Measurements from ENCODE around the gene PPP1R14D.

Gene PPP1R14D

DNA sequence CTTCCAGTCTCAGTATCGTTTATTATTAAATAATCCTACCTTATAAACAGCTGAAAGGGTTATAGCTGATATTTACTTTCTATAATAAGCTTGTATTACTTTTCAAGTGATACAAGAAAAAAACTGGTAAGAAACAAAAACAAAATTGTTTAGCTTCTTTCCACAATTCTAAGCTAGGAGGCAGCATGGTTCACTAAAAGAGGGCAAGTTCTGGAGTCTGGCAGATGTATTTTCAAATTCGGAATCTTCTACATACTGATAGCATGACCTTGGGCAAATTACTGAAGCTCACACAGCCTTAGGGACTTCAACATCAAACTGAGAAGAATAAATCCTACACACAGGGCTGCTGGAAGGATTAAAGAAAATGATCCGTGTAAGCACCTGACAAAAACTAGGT, 43.3 kb downstream of the PPP1R14D start:
- no peak for TF ChIP-seq ZBTB7A (IDR thresholded peaks at IDR 0.05; ENCODE audit: low read depth)
- TF ChIP-seq RAD21 (IDR thresholded peaks at IDR 0.05; ENCODE audit: low read depth) = peak; percentile 46

DNA sequence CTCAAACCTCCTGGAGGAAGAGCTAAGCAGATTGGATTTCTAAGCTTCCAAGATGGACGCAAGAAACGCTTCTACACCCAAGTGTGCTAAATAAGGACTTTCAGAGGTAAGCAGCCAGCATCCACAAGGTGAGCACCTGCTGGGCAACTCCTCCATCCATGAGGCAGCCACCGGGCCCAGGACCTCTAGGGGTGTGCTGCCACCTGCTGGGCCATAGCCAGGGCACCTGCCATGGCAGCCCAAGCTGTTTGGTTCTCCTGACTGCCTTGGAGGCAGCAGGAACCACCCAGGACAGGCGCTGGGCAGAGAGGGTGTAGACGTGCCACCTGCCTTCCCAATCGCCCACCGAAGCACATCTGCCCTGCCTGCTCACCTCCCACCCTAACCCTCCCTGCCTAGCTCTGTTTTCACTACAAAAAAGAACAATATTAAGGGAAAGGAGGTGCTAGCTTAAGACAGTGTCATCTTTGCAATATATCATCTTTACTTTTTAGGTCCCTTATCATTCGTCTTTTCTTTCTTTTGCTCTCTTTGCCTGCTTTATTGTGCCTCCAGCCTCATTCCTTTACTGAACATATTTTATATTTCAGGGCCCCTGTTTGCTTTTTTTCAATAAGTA, 45.8 kb downstream of the PPP1R14D start:
- TF ChIP-seq TCF12 (IDR thresholded peaks at IDR 0.05; ENCODE audit: low read depth) = peak; percentile 42; the same call in 1 of the 2 replicates
- 0 out of 2 replicates have a peak, but pooled peaks have one; percentile 30 for TF ChIP-seq NFIC (IDR thresholded peaks at IDR 0.05)
- TF ChIP-seq, protein P1, sequence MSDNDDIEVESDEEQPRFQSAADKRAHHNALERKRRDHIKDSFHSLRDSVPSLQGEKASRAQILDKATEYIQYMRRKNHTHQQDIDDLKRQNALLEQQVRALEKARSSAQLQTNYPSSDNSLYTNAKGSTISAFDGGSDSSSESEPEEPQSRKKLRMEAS (IDR thresholded peaks at IDR 0.05) = peak; percentile 64
- TF ChIP-seq EGR1 (IDR thresholded peaks at IDR 0.05) = no peak
- TF ChIP-seq YY1 (IDR thresholded peaks at IDR 0.05; ENCODE audit: low read depth) = peak; percentile 72
- TF ChIP-seq RAD21 (IDR thresholded peaks at IDR 0.05; ENCODE audit: low read depth) = peak; percentile 98

DNA sequence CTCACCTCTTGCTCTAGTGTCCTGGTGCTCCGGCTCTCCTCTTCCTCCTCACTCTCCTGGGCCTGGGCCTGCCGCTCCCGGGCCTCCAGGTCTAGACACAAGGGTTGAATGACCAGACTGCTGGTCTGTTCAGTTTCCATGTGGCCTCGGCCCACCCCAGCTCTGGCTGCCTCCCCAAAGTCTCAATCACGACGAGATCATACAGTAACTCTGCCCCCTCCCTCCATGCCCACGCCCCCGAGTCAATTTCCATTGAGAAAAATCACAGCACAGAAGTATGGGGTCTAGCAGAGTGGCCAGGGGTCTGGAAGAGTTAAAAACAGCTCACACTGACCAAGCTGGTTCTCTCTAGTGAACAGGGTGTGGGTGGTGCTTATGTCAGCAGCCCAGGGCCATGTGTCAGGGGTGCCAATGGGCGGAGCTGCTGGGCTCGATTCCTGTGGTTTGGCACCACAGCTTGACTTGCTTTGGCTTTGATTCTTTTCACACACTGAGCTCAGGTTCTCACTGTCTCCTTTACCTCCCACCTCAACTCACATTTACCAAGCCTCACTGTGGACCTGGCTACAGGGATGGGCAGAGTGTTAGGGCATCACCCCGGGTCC, 51.9 kb downstream of the PPP1R14D start:
- TF ChIP-seq TAF1 (IDR thresholded peaks at IDR 0.05; ENCODE audit: low read depth) = no peak; the same call in 1 of the 2 replicates
- peak; percentile 97 for TF ChIP-seq NFIC (IDR thresholded peaks at IDR 0.05)
- peak; percentile 72 for TF ChIP-seq ZBTB7A (IDR thresholded peaks at IDR 0.05; ENCODE audit: low read depth)
- TF ChIP-seq, protein P1 (IDR thresholded peaks at IDR 0.05) = peak; percentile 92
- TF ChIP-seq, protein P2, sequence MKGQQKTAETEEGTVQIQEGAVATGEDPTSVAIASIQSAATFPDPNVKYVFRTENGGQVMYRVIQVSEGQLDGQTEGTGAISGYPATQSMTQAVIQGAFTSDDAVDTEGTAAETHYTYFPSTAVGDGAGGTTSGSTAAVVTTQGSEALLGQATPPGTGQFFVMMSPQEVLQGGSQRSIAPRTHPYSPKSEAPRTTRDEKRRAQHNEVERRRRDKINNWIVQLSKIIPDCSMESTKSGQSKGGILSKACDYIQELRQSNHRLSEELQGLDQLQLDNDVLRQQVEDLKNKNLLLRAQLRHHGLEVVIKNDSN (IDR thresholded peaks at IDR 0.05) = peak; percentile 60
- TF ChIP-seq TEAD4 (IDR thresholded peaks at IDR 0.05) = peak; percentile 75
- no peak for TF ChIP-seq CEBPB (IDR thresholded peaks at IDR 0.05)
- TF ChIP-seq YY1 (IDR thresholded peaks at IDR 0.05; ENCODE audit: low read depth) = no peak
- peak; percentile 93 for TF ChIP-seq TCF12 (IDR thresholded peaks at IDR 0.05; ENCODE audit: low read depth)
- TF ChIP-seq EP300 (IDR thresholded peaks at IDR 0.05; ENCODE audit: borderline replicate concordance) = peak; percentile 90
- TF ChIP-seq RAD21 (IDR thresholded peaks at IDR 0.05; ENCODE audit: low read depth) = peak; percentile 26; the same call in 1 of the 2 replicates
- peak; percentile 65; the same call in 1 of the 2 replicates for TF ChIP-seq FOXM1 (IDR thresholded peaks at IDR 0.05; ENCODE audit: borderline replicate concordance, low read depth)
- TF ChIP-seq, protein P3, sequence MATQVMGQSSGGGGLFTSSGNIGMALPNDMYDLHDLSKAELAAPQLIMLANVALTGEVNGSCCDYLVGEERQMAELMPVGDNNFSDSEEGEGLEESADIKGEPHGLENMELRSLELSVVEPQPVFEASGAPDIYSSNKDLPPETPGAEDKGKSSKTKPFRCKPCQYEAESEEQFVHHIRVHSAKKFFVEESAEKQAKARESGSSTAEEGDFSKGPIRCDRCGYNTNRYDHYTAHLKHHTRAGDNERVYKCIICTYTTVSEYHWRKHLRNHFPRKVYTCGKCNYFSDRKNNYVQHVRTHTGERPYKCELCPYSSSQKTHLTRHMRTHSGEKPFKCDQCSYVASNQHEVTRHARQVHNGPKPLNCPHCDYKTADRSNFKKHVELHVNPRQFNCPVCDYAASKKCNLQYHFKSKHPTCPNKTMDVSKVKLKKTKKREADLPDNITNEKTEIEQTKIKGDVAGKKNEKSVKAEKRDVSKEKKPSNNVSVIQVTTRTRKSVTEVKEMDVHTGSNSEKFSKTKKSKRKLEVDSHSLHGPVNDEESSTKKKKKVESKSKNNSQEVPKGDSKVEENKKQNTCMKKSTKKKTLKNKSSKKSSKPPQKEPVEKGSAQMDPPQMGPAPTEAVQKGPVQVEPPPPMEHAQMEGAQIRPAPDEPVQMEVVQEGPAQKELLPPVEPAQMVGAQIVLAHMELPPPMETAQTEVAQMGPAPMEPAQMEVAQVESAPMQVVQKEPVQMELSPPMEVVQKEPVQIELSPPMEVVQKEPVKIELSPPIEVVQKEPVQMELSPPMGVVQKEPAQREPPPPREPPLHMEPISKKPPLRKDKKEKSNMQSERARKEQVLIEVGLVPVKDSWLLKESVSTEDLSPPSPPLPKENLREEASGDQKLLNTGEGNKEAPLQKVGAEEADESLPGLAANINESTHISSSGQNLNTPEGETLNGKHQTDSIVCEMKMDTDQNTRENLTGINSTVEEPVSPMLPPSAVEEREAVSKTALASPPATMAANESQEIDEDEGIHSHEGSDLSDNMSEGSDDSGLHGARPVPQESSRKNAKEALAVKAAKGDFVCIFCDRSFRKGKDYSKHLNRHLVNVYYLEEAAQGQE (IDR thresholded peaks at IDR 0.05; ENCODE audit: low read depth) = no peak
- peak; percentile 54; the same call in 1 of the 2 replicates for TF ChIP-seq EGR1 (IDR thresholded peaks at IDR 0.05)
- TF ChIP-seq CREB1 (IDR thresholded peaks at IDR 0.05; ENCODE audit: low read depth) = no peak

DNA sequence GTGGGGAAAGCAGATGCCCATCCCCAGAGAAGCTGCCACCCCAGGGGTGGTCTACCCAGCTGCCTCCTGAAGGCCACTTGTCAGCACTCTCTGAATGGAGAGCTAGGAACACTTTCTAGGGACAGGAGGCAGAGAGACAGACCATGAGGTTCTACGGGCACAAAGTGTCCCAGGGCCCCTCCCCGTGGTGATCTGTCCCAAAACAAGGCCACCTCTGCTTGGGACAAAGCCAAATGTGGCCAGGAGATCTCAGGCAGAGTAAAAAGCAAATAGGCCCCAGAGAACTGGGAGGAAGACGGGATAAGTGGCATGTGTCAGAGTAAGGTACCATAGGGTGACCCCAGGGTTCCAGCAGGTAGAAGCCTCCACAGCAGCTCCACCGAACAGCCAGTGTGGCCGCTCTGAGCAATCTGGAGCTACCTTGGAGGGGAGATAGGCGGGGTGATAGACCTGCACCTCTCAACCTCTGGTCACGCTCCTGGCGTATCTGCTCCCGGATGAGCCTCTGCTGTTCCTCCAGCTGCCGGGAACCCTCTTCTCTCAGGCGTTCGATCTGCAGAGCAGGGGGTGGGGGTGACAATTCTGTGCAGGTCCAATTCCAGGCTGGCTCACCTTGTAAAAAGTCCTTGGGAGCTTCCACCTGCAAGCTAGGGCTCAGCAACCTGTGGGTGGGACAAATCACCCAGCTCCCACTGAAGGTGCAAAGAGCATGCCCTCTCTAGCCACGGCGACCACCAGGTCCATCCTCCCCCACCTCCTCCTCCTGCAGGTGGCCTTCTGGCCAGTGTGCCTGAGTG, 52.6 kb downstream of the PPP1R14D start:
- TF ChIP-seq YY1 (IDR thresholded peaks at IDR 0.05; ENCODE audit: low read depth) (no peak), RAD21 (IDR thresholded peaks at IDR 0.05; ENCODE audit: low read depth) (no peak), EGR1 (IDR thresholded peaks at IDR 0.05) (no peak), TCF12 (IDR thresholded peaks at IDR 0.05; ENCODE audit: low read depth) (no peak), CEBPB (IDR thresholded peaks at IDR 0.05) (no peak), CREB1 (IDR thresholded peaks at IDR 0.05; ENCODE audit: low read depth) (no peak), NFIC (IDR thresholded peaks at IDR 0.05) (no peak), ZBTB7A (IDR thresholded peaks at IDR 0.05; ENCODE audit: low read depth) (no peak), FOXM1 (IDR thresholded peaks at IDR 0.05; ENCODE audit: borderline replicate concordance, low read depth) (no peak), TEAD4 (IDR thresholded peaks at IDR 0.05) (no peak), TAF1 (IDR thresholded peaks at IDR 0.05; ENCODE audit: low read depth) (no peak)
- TF ChIP-seq, protein P3 (IDR thresholded peaks at IDR 0.05; ENCODE audit: low read depth) = no peak
- TF ChIP-seq, protein P2 (IDR thresholded peaks at IDR 0.05) = no peak
- TF ChIP-seq, protein P1 (IDR thresholded peaks at IDR 0.05) = no peak

DNA sequence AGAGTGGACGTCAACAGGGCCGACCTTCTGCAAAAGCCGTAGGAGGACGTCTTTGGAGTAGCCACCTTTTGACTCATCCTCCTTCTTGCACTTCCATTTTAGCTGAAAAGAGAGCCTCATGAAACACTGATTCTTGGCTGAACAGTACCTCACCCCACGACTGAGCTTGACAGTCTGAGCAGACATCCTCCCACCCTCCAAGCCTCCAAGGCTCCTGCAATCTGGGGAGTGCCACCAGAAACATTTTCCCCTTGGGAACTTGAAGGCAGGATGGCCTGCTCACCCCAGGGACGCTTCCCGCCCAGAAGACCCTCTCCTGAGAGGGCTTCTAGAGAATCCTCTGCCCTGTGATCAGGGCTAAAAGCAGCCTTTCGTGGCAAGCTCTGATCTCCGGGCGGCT, 53.5 kb downstream of the PPP1R14D start:
- TF ChIP-seq, protein P1 (IDR thresholded peaks at IDR 0.05) = no peak
- no peak for TF ChIP-seq TCF12 (IDR thresholded peaks at IDR 0.05; ENCODE audit: low read depth)
- TF ChIP-seq FOXM1 (IDR thresholded peaks at IDR 0.05; ENCODE audit: borderline replicate concordance, low read depth) = no peak
- no peak for TF ChIP-seq CEBPB (IDR thresholded peaks at IDR 0.05)
- no peak for TF ChIP-seq EP300 (IDR thresholded peaks at IDR 0.05; ENCODE audit: borderline replicate concordance)
- no peak for TF ChIP-seq RAD21 (IDR thresholded peaks at IDR 0.05; ENCODE audit: low read depth)
- TF ChIP-seq, protein P2 (IDR thresholded peaks at IDR 0.05) = no peak
- no peak for TF ChIP-seq EGR1 (IDR thresholded peaks at IDR 0.05)
- TF ChIP-seq ZBTB7A (IDR thresholded peaks at IDR 0.05; ENCODE audit: low read depth) = no peak
- TF ChIP-seq, protein P3 (IDR thresholded peaks at IDR 0.05; ENCODE audit: low read depth) = no peak
- TF ChIP-seq YY1 (IDR thresholded peaks at IDR 0.05; ENCODE audit: low read depth) = no peak
- TF ChIP-seq TAF1 (IDR thresholded peaks at IDR 0.05; ENCODE audit: low read depth) = no peak
- TF ChIP-seq CREB1 (IDR thresholded peaks at IDR 0.05; ENCODE audit: low read depth) = no peak
- no peak for TF ChIP-seq TEAD4 (IDR thresholded peaks at IDR 0.05)
- no peak for TF ChIP-seq NFIC (IDR thresholded peaks at IDR 0.05)

All from Ishikawa (cell line).